Osteoblast (primary cell): ENCODE measurements around the gene CTDSPL2. TPM values are rescaled to one million over a fixed set of nuclear protein-coding genes. Genes with fewer than 3 reads are reported as not detected.

Source experiments
- DNase-seq: peaks from one replicate; pipeline ENCODE4 v3.0.0; 2011; ENCODE audit warnings: low spot score, mixed read lengths; ENCODE audit not compliant: insufficient read length; ENCODE audit errors: missing footprints
- H2AFZ ChIP-seq: 2 replicates; pipeline ENCODE4 v1.6.0; 2011; ENCODE audit warnings: mild to moderate bottlenecking, low read length
- H3K27ac ChIP-seq: 2 replicates; pipeline ENCODE4 v1.5.1; 2011; ENCODE audit warnings: mild to moderate bottlenecking, low read depth, low read length, moderate library complexity
- H3K27me3 ChIP-seq: 2 replicates; pipeline ENCODE4 v1.6.0; 2012; ENCODE audit warnings: mild to moderate bottlenecking, control low read depth, inconsistent platforms, low read length, moderate library complexity; ENCODE audit not compliant: insufficient read depth
- H3K36me3 ChIP-seq: 2 replicates; pipeline ENCODE4 v1.5.1; 2011; ENCODE audit warnings: mild to moderate bottlenecking, low read length, control low read depth, moderate library complexity; ENCODE audit not compliant: insufficient read depth
- H3K4me1 ChIP-seq: 2 replicates; pipeline ENCODE4 v1.5.1; 2011; ENCODE audit warnings: mild to moderate bottlenecking, low read length, control low read depth, moderate library complexity; ENCODE audit not compliant: insufficient read depth
- H3K4me2 ChIP-seq: 2 replicates; pipeline ENCODE4 v1.6.0; 2011; ENCODE audit warnings: mild to moderate bottlenecking, low read length; ENCODE audit not compliant: insufficient read depth
- H3K4me3 ChIP-seq: fragments of 200-600 bp; sonication (generic); 3 replicates; pipeline ENCODE4 v1.5.1; 2012; ENCODE audit warnings: mild to moderate bottlenecking, low read length, inconsistent platforms; ENCODE audit not compliant: insufficient read depth
- H3K79me2 ChIP-seq: 2 replicates; pipeline ENCODE4 v1.6.0; 2012; ENCODE audit warnings: mild to moderate bottlenecking, low read length, control low read depth, inconsistent platforms; ENCODE audit not compliant: insufficient read depth
- H3K9me3 ChIP-seq: 2 replicates; pipeline ENCODE4 v1.5.1; 2011; ENCODE audit warnings: low read depth, low read length, control low read depth
- H4K20me1 ChIP-seq: 2 replicates; pipeline ENCODE4 v1.6.0; 2012; ENCODE audit warnings: mild to moderate bottlenecking, low read length, control low read depth; ENCODE audit not compliant: insufficient read depth
- total RNA-seq: library from RNA; depleted of rRNA; stranded (reverse); fragments of >200 nt; gene quantifications from 2 replicates; pipeline ENCODE4 v1.2.3, GENCODE V29; 2012
- TF ChIP-seq, protein P1 (sequence below): IDR thresholded peaks from 2 replicates; pipeline ENCODE4 v1.5.1; 2011; ENCODE audit warnings: mild to moderate bottlenecking, low read depth, low read length, moderate library complexity; ENCODE audit errors: extremely low read depth

Gene CTDSPL2
- total RNA-seq, 1 donor, result 75.3 TPM

GRCh38 chr15:44394562-44394961 is 32.9 kb upstream of the CTDSPL2 start:
- DNase-seq, result no peak
- no peak overlapping the region for H3K27ac ChIP-seq
- H3K9me3 ChIP-seq, result no peaks in the 10 kb centered on the region
- no peaks in the 10 kb centered on the region for H3K4me1 ChIP-seq
- no peaks in the 10 kb centered on the region for H3K79me2 ChIP-seq
- H2AFZ ChIP-seq, result no peak overlapping the region
- H3K4me2 ChIP-seq, result no peak overlapping the region
- no peaks in the 10 kb centered on the region for H4K20me1 ChIP-seq
- TF ChIP-seq, protein P1, sequence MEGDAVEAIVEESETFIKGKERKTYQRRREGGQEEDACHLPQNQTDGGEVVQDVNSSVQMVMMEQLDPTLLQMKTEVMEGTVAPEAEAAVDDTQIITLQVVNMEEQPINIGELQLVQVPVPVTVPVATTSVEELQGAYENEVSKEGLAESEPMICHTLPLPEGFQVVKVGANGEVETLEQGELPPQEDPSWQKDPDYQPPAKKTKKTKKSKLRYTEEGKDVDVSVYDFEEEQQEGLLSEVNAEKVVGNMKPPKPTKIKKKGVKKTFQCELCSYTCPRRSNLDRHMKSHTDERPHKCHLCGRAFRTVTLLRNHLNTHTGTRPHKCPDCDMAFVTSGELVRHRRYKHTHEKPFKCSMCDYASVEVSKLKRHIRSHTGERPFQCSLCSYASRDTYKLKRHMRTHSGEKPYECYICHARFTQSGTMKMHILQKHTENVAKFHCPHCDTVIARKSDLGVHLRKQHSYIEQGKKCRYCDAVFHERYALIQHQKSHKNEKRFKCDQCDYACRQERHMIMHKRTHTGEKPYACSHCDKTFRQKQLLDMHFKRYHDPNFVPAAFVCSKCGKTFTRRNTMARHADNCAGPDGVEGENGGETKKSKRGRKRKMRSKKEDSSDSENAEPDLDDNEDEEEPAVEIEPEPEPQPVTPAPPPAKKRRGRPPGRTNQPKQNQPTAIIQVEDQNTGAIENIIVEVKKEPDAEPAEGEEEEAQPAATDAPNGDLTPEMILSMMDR, result no peak
- no peaks in the 10 kb centered on the region for H3K27me3 ChIP-seq
- no peak overlapping the region for H3K4me3 ChIP-seq
- H3K36me3 ChIP-seq, result peaks cover 2% of the 10 kb centered on the region

GRCh38 chr15:44397869-44398268 is 29.6 kb upstream of the CTDSPL2 start:
- H3K9me3 ChIP-seq, result no peaks in the 10 kb centered on the region
- TF ChIP-seq, protein P1, result no peak
- no peak overlapping the region for H2AFZ ChIP-seq
- DNase-seq, result no peak
- H3K4me1 ChIP-seq, result no peaks in the 10 kb centered on the region
- H3K4me3 ChIP-seq, result no peak overlapping the region
- H3K79me2 ChIP-seq, result no peaks in the 10 kb centered on the region
- no peak overlapping the region for H3K27ac ChIP-seq
- no peaks in the 10 kb centered on the region for H4K20me1 ChIP-seq
- H3K36me3 ChIP-seq, result no peaks in the 10 kb centered on the region
- no peak overlapping the region for H3K4me2 ChIP-seq
- H3K27me3 ChIP-seq, result no peaks in the 10 kb centered on the region

DNA sequence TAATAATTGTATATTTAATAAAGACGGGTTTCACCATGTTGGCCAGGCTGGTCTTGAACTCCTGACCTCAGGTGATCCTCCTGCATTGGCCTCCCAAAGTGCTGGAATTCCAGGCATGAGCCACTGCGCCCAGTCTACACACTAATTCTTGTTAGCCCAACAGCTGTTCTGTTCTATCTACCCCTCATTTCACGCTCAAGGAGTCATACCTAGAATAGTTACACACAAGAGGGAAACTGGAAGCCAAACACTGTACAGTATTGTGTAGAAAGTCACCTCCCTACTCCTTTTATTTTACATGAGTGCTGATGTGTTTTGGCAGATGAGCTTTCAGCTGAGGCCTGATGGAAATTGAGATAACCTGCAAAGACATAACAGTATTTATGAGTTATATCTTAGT is 13.4 kb upstream of the CTDSPL2 start:
- H3K79me2 ChIP-seq, result no peaks in the 10 kb centered on the region
- no peaks in the 10 kb centered on the region for H3K4me1 ChIP-seq
- no peaks in the 10 kb centered on the region for H3K27me3 ChIP-seq
- H4K20me1 ChIP-seq, result no peaks in the 10 kb centered on the region
- TF ChIP-seq, protein P1, result no peak
- H3K9me3 ChIP-seq, result no peaks in the 10 kb centered on the region
- DNase-seq, result no peak
- no peak overlapping the region for H3K4me2 ChIP-seq
- no peak overlapping the region for H3K27ac ChIP-seq
- H3K4me3 ChIP-seq, result no peak overlapping the region
- H3K36me3 ChIP-seq, result peaks cover 5% of the 10 kb centered on the region
- H2AFZ ChIP-seq, result no peak overlapping the region

- peak overlapping the region; percentile 95 for H3K27ac ChIP-seq
- peak; percentile 69 for DNase-seq
Measured at GRCh38 chr15:44427756-44428724, 611 bp downstream of the CTDSPL2 start.

More at GRCh38 chr15:44427756-44428724, 611 bp downstream of the CTDSPL2 start:
- H3K4me3 ChIP-seq, result peak overlapping the region; percentile 85
- H3K27me3 ChIP-seq, result no peaks in the 10 kb centered on the region
- peaks cover 6% of the 10 kb centered on the region for H4K20me1 ChIP-seq
- H3K36me3 ChIP-seq, result no peaks in the 10 kb centered on the region
- H3K4me2 ChIP-seq, result peak overlapping the region; percentile 81
- TF ChIP-seq, protein P1, result peak; percentile 12
- peak overlapping the region; percentile 91 for H2AFZ ChIP-seq
- H3K79me2 ChIP-seq, result peaks cover 55% of the 10 kb centered on the region
- H3K4me1 ChIP-seq, result peaks cover 11% of the 10 kb centered on the region
- H3K9me3 ChIP-seq, result no peaks in the 10 kb centered on the region
